ENCODE results near the gene HSPB6. TPM values are rescaled to one million over a fixed set of nuclear protein-coding genes. Genes with fewer than 3 reads are reported as not detected.
A peak's percentile ranks its signal among the peaks of the same experiment; 100 is the strongest.
"Not testable (repeated sequence)": the region's sequence is repeated elsewhere in the genome, so short reads cannot be mapped to it uniquely, and the experiment has no call there.

Gene HSPB6
- total and polyA plus RNA-seq, 8 donors: 38.3 to 91.7 (median 66.5) TPM

GRCh38 chr19:35797663-35798062 lies 40.8 kb upstream of the HSPB6 start:
- no peaks in the 10 kb centered on the region for H3K36me3 ChIP-seq
- intact Hi-C loops (cut with DNase I): no loop called here
- ATAC-seq (peak; percentile 44), DNase-seq (peak in 2 of 4 donors; percentile 30 to 80)
- no peak overlapping the region for H3K4me3 ChIP-seq
- TF ChIP-seq, protein P1, sequence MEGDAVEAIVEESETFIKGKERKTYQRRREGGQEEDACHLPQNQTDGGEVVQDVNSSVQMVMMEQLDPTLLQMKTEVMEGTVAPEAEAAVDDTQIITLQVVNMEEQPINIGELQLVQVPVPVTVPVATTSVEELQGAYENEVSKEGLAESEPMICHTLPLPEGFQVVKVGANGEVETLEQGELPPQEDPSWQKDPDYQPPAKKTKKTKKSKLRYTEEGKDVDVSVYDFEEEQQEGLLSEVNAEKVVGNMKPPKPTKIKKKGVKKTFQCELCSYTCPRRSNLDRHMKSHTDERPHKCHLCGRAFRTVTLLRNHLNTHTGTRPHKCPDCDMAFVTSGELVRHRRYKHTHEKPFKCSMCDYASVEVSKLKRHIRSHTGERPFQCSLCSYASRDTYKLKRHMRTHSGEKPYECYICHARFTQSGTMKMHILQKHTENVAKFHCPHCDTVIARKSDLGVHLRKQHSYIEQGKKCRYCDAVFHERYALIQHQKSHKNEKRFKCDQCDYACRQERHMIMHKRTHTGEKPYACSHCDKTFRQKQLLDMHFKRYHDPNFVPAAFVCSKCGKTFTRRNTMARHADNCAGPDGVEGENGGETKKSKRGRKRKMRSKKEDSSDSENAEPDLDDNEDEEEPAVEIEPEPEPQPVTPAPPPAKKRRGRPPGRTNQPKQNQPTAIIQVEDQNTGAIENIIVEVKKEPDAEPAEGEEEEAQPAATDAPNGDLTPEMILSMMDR (IDR thresholded peaks at IDR 0.05): no peak
- H3K9me3 ChIP-seq: no peaks in the 10 kb centered on the region
- no peaks in the 10 kb centered on the region for H3K4me1 ChIP-seq
- H3K27me3 ChIP-seq: peaks cover 12 to 63% of the 10 kb centered on the region in 2 donors
- H3K27ac ChIP-seq: no peak overlapping the region

DNA sequence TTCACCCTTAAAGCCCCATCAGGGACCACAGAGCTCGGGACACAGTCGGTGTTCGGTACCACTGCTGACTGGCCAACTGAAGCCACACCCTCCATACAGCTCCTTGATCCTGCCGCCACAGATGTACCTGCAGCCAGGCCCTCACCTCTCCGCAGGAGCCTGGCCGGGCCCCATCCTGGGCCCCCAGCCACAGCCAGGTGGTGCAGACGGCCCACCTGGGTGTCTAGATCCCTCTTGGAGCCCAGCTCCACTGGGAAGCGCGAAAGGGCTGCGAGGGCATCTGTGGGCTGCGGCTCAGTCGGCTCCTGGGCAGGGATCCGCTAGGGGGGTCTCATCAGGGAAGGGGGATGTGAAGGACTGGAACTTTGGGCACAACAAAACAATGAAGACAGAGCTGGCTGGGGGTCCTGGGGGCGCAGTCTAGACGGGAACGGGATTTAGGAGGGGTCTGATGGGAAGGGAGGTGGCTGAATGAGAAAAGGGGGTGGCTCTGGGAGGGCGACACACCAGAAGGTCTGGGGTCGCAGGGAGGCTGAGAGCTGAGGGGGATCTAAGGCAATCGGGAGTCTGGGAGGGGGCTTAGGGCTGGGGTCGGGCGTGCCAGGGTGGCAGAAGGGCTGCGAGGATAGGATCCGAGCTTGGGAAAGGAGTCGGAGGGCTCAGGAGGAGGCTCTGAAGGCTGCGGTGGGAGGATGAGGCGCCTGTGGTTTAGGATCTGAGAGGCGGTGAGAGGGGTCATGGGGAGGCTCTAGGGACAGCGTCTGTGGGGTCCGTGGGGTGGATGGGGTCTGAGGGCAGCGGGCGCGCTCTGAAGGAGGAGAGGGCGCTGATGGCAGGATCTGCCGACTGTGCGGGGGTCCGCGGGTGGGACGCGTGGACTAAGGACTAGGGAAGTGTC lies 40.1 kb upstream of the HSPB6 start:
- ATAC-seq: no peak
- Histone ChIP-seq H3K9me3 (no peaks in the 10 kb centered on the region), H3K27me3 (peaks cover 12 to 60% of the 10 kb centered on the region in 2 donors), H3K4me3 (no peak overlapping the region), H3K36me3 (no peaks in the 10 kb centered on the region), H3K27ac (no peak overlapping the region), H3K4me1 (no peaks in the 10 kb centered on the region)
- DNase-seq: no peak
- TF ChIP-seq, protein P1 (IDR thresholded peaks at IDR 0.05): no peak
- intact Hi-C loops (cut with DNase I): no loop called here

DNA sequence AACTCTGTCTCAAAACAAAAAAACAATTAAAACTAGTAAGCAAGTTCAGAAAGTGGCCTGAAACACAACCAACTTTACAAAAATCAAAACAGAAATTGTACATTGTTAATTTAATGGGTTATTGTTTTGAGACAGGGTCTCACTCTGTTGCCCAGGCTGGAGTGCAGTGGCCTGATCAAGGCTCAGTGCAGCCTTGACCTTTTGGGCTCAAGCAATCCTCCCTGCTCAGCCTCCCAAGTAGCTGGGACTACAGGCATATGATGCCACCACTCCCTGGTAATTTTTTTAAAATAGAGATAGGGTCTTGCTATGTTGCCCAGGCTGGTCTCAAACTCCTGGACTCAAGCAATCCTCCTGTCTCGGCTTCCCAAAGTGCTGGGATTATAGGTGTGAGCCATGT lies 38.7 kb upstream of the HSPB6 start:
- intact Hi-C loops (cut with DNase I); ATAC-seq; H3K4me1 ChIP-seq; DNase-seq; H3K27ac ChIP-seq; H3K4me3 ChIP-seq; H3K36me3 ChIP-seq; H3K9me3 ChIP-seq: not testable (repeated sequence)
- peaks cover 12 to 53% of the 10 kb centered on the region in 2 donors for H3K27me3 ChIP-seq

- H3K36me3 ChIP-seq: no peaks in the 10 kb centered on the region
- H3K9me3 ChIP-seq: no peaks in the 10 kb centered on the region
- DNase-seq (no peak), ATAC-seq (no peak)
- peaks cover 12 to 33% of the 10 kb centered on the region in 2 donors for H3K27me3 ChIP-seq
- no peak overlapping the region for H3K27ac ChIP-seq
- TF ChIP-seq, protein P1 (IDR thresholded peaks at IDR 0.05): no peak
- intact Hi-C loops (cut with DNase I): no loop called here
- H3K4me1 ChIP-seq: no peaks in the 10 kb centered on the region
- no peak overlapping the region for H3K4me3 ChIP-seq
Measured at GRCh38 chr19:35793381-35794165, 36.7 kb upstream of the HSPB6 start.

DNA sequence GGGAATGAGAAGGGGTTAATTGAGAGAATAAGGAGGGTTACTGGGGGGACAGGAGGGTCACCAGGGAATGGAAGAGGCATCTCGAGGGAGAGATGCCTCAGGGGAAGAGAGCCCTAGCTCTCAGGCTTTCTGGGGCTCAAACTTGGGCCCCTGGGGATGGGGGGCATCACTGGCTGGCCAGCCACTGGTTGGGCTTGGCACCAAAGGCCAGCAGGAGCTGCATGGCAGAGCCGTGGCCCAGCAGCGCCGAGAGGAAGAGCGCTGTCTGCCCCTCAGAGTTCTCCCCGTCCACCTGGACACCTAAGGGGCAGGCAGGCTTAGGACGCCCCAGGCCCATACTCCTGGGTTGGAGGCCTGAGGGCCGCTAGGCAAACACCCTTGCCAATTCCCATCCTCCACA lies 36.1 kb upstream of the HSPB6 start:
- ATAC-seq (no peak), DNase-seq (no peak)
- no peaks in the 10 kb centered on the region for H3K4me1 ChIP-seq
- no peaks in the 10 kb centered on the region for H3K9me3 ChIP-seq
- TF ChIP-seq, protein P1 (IDR thresholded peaks at IDR 0.05): no peak
- peaks cover 11 to 27% of the 10 kb centered on the region in 2 donors for H3K27me3 ChIP-seq
- no peaks in the 10 kb centered on the region for H3K36me3 ChIP-seq
- H3K4me3 ChIP-seq: no peak overlapping the region
- intact Hi-C loops (cut with DNase I): no loop called here
- H3K27ac ChIP-seq: no peak overlapping the region

Data from left lung (tissue), 10 donors.